ENCODE data around the gene DNAJA1.
"Not testable (repeated sequence)": the region's sequence is repeated elsewhere in the genome, so short reads cannot be mapped to it uniquely, and the experiment has no call there.

Gene DNAJA1

DNA sequence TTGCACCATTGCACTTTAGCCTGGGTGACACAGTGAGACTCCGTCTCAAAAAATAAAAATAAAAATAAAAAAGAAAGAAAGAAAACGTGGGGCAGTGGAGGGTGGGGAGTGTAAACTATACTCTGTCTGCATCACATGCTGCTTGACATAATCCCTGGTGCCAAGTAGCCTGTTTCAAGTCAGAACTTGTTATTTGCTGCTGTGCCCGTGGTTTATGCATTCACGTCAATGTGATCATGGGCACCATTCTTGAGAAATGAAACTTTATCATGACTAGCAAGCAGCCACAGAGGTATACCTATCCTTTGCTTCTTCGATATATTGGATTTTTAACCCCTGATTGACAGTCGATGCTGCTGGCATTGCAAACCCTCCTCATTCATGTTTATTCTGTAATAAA is 55.5 kb downstream of the DNAJA1 start:
- in situ Hi-C loops (cut with MboI; ENCODE audit: low sequenced_read_pairs): loop anchor here (5.0 kb wide), 1 partner anchor 147 kb away; no protein-coding TSS in a partner anchor

DNA sequence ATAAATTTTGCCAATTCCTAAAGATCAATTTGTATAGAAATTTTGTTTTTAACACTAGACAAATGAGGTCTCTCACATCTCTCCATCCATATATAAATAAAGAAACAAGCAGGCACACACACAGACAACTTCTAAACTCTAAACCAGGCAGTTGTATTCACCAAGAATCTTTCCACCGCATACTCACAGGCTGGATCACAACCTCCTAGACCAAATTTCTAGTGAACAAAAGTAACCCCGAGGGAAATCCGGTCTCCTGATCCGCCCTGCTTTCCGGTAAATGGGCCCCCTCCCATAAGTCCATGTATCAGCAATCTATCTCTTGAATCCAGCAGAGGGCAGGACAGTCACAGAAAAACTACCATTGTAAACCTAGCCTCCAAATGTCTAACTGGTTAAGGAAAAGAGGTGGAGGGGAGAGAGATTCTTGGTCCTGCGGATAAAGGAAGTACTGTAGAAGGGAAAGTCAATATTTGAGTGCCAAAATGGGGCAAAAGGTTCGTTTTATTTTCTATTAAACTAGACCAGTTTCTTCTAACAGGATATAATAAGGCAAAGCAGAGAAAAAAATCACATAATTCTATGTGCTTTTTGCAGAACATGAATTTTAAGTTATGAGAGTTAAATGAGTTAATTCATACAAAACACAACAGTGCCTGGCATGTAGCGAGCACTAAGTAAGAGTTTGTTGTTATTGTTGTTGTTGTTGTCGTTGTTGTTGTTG is 56.2 kb downstream of the DNAJA1 start:
- in situ Hi-C loops (cut with MboI; ENCODE audit: low sequenced_read_pairs): loop anchor here (5.0 kb wide), 1 partner anchor 146 kb away; no protein-coding TSS in a partner anchor

GRCh38 chr9:33082128-33082527 is 57.1 kb downstream of the DNAJA1 start:
- in situ Hi-C loops (cut with MboI; ENCODE audit: low sequenced_read_pairs): loop anchor here (5.0 kb wide), 1 partner anchor 145 kb away; no protein-coding TSS in a partner anchor

DNA sequence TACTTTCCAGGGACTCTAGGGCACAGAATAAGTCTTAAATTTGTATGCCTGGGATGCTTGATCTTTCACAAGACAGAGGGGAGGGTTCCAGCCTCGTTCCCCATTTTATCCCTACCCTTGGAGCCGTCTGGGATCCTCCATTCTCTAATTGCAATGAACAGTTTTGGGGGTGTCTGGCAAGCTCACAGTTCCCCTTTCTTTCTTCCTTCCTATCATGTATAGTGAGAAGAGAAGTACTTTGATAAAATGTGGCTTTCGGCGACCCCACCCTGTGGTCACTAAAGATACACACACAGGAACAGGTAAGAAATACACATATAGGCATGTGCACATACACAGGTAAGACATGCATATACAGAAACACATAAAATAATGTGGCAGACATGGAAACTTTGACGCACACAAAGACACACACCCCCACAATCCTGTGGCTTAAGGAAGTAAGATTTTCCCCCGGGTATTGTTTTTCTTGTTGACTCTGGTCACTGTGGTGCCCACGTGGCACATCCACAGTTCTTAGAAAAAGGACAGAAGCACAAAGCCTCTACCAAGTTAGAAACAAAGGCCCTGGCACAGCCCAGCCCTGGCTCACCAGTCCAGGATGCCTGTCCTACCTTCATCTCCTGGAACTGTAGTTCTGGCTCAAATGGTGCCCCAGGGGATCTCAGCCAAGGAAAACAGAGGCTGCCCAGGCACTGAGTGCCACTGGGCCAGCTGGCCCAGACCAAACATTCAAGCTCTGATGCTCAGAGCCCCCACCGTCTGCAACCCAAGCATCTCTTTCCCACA is 57.7 kb downstream of the DNAJA1 start:
- in situ Hi-C loops (cut with MboI; ENCODE audit: low sequenced_read_pairs): loop anchor here (5.0 kb wide), 1 partner anchor 145 kb away; no protein-coding TSS in a partner anchor

GRCh38 chr9:33085672-33086071 is 60.6 kb downstream of the DNAJA1 start:
- in situ Hi-C loops (cut with MboI; ENCODE audit: low sequenced_read_pairs): not testable (repeated sequence)

Data from HL-60/S4 treated with retinoic acid at 250 ng/mL for 4 days and 3 days (cell line).